Middle frontal gyrus (tissue), 1 donor: ENCODE measurements around the gene PCLO.
"Not testable (repeated sequence)": the region's sequence is repeated elsewhere in the genome, so short reads cannot be mapped to it uniquely, and the experiment has no call there.

Source experiments
- DNase-seq: peaks from one replicate; pipeline ENCODE4 v3.0.0-alpha.2; 2015; ENCODE audit warnings: low spot score; ENCODE audit errors: extremely low spot score

PCLO gene

DNA sequence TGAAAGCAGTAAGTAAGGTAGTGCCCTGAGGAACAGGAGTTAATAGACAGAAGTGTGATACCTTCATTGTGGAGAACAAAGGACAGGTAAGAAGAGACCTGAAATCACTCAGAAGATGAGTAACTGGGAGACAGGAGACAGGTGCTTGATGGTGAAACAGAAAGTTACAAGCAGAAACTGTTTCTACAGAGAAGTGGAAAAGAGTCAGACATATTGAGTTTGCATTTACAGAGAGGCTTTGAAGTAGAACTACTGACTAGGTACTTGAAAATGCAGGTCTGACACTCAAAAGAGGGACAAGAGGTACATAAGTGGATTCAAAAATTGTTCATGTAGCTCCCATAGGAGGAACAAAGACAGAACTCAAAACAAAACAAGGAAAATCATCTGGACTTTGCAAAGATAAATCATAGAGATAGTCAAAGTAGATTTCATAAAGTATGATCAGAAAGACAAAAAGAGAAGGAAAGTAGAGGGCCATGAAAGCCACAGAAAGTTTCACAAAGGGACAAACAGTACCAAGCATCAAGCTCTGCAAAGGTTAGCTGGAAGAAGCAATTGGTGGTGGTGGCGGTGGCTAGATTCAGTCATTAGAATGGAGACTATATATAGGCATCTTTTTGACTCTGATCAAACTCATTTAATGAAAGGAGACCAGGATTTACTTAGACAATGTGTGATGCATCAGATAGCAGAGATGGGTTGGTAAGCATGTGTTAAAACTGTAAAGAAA, 198.4 kb downstream of the PCLO start:
- no peak for DNase-seq

DNA sequence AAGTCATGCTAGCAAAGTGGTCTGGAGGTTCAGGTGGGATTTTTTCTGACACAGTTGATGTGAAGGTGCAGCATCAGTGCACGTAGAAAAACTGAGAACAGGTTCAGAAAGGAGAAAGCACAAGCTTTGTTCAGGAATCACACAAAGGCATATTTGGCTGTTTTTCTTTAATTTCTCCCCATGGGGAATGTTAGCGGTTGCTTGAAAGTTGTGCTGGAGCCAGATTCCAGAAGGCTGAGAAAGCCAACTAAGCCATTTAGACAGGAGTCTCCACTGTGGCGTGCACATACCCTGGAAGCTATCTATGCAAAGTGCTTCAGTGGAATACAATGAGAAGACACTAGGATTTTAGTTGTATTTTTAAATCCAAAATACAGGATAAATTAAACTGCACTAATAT, 201.4 kb downstream of the PCLO start:
- no peak for DNase-seq

DNA sequence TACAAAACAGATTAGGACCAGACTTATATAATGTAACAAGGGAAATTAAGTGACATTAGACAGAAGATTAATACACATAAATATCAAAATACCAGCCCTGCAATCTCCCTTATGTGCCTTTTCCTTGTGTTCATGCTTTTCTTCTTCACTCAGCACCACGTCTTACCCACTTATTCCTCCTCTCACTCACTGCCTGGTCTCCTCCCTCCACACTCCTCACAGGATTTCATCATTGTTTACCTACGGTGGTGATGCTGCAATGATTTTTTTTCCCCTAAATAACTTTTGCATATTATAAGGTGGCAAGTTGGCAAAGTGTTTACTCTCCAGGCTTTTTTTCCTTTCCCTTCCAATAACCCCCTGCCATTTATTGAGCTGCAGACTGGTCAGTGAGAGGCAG, 203.2 kb downstream of the PCLO start:
- DNase-seq, result no peak

DNA sequence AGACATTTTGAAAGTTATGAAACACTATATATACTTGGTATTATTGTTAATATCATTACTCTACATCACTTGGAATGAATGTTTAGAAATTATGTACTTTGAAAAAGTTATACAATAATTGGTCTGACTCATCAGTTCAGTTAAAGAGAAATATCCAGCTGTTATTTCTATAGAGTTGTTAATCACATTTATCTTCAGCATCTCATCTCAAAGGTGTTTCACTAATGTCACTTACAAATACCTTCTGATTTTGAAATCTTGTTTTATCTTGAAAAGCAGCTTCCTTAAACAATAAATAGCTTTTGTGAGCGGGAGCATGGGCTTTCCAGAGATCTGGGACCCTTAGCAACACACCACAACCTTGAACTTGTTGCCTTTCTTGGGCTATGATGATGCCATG, 205.2 kb downstream of the PCLO start:
- DNase-seq, result no peak

DNA sequence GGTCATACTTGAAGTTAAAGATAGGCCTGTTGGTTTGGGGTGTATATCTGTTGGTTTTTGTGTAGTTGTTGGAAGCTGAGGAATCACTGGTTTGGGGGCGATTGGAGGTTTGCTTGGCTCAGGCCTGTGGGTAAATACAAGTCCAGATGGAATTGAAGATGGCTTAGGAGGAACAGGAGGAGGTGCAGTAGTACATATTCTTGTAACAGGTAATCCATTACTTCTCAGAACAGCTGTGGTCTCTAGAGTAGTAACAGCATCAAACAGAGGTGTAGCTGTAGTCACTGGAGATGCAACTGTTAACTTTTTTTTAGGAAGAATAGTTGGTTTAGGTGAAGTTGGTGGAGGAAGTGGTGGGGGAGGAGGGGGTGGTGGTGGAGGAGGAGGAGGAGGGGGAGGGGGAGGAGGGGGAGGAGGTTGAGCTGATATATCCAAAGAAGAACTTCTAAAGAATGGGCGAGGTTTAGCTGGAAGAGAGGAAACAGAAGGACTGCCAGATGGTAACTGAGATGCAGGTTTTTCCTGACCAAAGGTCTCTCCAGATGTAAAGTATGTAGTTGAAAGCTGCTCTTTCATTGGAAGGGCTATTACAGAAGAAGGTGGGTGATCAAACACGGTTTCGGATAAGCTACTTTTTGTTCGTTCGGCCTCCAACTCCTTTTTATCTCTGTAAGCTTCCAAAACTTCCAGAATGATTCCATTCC, 209.2 kb downstream of the PCLO start:
- DNase-seq, result no peak

DNA sequence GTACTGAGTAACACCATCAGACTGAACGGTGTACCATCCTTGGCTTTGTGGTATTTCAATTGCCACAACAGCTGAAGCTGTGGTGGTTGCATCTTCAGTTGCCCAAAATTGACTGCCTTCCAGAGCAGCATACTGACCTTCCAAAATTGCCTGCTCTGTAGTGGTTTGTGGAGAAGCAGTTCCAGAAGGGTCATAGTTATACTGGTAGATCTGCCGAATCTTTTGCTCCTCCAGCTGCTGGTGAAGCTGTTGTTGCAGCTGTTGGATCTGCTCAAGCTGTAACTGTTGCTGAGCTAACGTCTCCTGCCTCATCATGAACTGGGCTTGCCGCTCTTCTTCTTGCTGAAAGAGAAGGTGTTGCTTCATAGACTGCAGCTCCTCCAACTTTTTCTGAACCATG, 212.2 kb downstream of the PCLO start:
- DNase-seq, result no peak

DNA sequence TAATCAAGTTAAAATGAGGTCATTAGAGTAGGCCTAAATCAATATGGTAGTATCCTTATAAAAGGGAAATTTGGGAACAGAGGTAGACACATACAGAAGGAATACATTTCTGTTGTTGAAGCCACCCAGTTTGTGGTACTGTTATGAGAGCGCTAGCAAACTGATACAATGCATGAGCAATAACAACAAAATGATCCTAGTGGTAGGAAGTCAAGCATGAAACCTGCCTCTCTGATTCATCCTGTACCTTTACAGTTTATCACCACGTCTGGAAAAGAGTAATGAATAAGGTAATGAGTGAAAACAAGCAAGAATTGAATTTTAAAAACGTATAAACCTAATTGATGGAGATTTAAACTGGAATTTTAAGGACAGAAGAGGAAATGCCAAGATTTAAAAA, 217.2 kb downstream of the PCLO start:
- DNase-seq, result no peak

DNA sequence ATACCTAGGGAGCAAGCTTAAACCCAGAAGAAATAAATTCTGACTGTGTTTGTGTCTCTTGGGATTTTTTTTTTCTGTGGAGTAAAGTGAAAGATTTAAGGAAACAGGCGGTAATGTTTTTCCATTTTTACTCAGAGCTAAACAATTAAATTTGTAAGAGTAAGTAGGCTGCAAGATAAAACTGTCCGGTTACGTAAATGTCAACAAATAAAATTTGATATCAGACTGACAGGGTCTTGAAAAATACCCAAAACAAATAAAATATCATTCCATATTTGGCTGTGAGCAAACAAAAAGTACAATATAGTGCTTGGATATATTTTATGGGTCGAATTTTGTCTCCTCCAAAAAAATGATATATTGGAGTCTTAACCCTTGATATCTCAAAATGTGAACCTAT, 217.6 kb downstream of the PCLO start:
- DNase-seq, result no peak

DNA sequence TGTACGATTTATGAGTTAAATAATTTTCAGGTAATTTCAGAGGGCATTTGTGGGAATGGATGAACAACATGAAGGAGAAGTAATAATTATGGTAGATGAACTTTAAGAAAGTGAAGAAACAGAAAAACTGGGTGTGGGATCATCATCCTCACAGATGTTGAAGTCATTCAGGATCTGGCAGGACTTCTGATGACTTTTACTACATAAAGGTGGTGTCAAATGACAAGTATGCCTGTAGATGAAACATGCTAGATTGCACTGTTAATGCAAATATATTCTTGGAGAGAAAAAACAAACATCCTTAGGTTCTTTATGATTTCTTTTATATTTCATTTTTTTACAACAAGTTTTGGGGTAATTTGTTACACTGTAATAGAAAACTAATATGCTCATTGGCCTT, 230.2 kb downstream of the PCLO start:
- no peak for DNase-seq

DNA sequence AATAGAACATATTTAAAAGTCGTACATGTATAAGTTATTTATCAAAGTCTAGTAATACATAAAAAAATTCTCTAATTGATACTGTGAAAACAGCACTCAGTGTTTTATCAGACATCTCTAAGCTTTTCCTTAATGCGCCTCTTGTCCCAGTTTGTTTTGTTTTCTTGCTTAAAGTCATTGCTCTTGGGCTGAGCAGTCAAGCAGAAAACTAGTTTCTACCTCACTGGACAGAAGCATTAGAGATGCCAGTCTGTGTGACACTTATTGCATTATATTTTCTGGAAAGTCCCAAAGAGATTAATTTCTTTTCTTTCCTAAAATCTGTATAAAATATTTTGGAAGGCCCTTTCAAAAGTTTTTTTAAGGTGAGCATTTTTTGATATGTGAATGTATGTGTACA, 236.2 kb downstream of the PCLO start:
- no peak for DNase-seq

DNA sequence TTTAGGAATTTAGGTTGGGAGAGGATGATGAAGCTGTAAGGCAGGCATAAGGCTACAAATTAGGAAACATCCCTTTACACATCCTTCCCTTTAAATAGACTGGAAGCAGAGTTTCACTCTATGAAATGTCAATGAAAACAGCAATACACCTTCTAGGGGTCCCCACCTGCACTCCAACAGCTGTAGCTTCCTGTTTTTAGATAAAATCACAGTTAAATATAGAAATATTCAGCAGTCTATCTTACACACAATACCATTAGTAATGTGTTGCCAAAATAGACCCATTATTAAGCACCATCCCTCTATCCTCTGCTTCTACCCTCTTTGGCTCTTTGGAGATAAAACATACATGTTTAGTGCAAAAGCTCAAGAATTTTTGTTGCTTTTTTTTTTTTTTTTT, 237.4 kb downstream of the PCLO start:
- no peak for DNase-seq

DNA sequence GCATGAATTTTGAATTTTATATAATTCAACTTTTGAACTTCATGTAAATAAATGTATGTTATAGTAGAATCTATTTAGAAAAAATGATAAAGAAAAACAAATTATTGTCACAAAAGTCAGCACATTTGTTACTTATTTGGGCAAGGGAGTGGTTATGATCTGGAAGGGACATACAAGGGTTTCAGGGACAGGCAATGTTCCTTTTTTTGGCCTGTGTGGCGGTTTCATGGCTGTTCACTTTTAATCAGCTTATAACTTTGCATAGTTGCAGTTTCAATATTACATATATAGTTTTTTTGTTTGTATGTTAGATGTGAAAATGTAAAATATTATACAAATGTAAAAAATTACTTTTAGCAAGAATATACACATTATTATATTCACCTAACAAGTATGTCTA, 256.2 kb downstream of the PCLO start:
- no peak for DNase-seq

DNA sequence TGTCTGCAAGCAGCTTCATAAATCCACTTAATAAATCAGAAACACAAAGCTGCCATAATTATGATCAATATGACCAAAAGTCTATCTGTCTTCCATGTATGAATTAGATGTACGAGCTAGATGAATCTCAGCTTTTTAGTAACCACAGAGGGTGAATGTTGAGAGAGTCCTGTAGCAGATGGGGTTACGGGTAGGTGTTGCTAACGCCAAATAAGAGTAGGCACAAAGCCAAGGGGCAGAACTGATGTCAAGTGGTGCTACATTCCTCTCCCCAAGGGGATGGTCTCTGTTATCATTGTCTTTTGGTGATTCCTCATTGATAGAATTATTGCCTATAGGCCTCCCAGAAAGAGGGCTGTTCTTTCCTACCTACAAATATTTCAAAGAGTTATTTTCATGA, 257.8 kb downstream of the PCLO start:
- no peak for DNase-seq

DNA sequence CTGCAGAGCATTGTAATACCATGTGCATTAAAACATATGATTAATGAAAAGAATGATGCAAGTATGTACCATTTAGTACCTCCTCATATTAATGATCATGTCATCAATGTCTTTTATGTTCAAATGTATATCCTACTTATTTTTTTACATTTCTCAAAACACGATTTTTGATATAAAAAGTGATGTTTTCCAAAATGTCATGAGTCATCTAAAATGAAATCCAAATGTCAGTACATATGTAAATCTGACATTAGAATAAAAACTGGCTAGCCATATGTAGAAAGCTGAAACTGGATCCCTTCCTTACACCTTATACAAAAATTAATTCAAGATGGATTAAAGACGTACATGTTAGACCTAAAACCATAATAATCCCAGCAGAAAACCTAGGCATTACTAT, 261.6 kb downstream of the PCLO start:
- not testable (repeated sequence) for DNase-seq

DNA sequence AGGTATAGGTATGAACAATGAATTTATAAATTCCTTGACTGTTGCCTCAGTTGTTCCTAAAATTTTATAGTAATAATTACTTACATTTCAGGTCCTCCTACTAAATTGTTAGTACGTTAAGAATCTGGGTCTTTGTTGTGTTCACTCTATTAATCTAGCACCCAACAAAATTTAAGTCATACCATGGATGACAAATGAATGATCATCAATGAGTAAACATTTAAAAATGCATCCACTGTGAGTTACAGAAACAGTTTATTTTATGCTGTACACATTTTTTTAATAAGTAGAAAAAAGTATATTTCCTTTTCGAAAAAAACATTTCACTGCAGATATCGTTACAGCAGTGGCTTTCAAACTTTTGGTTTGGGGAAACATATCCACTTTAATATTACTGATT, 265.2 kb downstream of the PCLO start:
- no peak for DNase-seq

DNA sequence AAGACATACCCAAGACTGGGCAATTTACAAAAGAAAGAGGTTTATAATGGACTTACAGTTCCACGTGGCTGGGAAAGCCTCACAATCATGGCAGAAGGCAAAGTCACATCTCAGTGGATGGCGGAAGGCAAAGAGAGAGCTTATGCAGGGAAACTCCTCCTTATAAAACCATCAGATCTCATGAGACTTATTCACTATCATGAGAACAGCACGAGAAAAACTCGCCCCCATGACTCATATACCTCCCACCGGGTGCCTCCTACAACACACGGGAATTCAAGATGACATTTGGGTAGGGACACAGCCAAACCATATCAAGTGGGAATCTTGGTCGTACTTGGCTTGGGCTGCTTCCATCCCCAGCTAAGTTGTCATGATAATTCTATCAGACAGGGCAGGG, 268.3 kb downstream of the PCLO start:
- DNase-seq, result not testable (repeated sequence)

DNA sequence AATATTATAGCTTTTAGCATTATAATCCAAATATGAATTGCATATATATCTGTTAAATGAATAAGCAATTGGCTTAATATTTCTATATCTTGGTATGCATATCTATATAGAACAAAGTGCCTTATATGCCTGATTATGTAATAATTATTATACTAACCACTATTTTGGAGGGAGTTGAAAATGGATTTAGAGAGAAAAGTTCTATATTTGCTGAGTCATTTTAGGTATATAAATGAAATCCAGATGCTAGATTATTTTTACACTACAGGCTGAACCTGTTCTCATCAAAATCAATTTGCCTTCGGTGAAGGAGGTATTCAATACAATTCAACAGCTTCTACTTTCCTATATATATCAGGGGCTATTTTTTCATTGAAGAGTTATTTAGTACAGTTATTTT, 276.4 kb downstream of the PCLO start:
- no peak for DNase-seq

DNA sequence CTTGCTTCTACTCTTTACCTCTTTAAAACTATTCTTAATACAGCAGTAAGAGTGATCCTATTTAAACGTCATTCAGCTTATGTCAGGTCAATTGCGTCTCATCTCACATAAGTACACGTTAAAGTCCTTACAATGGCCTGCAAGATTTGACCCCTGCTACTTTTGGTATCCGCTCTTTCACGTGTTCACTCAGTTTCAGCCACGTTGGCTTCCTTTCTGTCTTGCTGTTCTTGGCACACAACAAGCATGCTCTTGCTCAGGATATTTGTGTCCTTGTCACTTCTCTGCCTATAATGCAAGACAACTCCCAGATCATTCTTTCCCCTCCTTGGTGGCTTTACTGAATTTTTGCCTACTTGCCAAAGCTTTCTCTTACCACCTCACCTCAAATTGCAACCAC, 296.8 kb downstream of the PCLO start:
- DNase-seq, result no peak

DNA sequence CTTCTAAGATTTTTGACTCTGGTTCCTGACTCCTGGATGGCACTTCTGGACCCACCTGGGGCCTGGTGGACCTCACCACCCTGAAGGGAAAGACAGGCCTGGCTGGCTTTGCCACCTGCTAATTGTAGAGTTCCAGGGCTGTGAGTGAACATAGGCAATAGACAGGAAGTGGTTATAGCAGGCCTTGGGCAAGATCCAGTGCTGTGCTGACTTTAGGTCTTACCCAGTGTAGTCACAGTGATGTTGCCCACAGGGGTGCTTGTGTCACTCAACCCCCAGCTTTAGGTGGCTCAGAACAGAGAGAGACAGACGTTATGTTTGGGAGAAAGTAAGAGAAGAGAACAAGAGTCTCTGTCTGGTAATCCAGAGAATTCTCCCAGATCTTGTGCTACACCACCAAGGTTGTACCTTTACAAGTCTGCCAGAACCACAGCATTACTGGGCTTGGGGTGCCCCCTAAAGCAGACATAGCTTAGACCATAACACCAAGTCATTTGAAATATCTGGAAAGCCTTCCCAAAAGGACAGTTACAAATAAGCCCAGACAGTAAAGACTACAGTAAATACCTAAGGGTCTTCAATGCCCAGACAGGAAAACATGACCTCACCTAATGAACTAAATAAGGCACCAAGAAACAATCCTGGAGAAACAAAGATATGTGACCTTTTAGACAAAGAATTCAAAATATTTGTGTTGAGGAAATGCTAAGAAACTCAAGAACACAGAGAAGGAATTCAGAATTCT, 303.4 kb downstream of the PCLO start:
- no peak for DNase-seq

DNA sequence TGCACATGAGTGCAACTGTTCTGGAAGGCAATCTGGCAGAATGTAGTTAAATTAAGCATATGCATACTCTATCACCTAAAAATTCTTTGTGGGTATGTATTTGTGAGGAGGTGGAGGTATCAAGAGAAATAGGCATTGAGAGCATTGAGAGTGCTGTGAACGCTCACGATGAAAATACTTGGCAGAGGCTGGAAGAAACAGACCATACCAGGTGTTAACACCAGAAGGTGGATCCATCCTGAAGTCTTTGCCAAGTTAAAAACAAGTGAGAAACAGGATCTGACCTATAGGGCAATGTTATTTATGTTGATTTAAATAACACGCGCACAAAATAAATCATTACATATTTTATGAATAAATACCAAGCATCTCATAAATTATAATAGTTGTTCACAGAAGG, 311.6 kb downstream of the PCLO start:
- DNase-seq, result no peak

DNA sequence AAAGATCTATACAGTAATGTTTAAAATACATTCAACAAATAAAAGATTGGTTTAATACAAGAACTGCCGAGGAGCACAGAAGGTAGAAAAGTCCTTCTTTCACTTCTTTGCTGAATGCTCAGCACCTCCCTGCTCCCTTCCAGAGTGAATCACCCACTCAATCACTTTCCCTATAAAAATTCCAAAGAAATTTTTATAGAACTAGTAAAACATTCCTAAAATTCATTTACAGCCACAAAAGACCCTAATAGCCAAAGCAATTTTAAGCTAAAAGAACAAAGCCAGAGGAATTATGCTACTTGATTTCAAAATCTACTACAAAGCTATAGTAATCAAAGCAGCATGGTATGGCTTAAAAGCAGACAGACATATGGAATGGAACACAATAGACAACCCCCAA, 320.9 kb downstream of the PCLO start:
- no peak for DNase-seq

DNA sequence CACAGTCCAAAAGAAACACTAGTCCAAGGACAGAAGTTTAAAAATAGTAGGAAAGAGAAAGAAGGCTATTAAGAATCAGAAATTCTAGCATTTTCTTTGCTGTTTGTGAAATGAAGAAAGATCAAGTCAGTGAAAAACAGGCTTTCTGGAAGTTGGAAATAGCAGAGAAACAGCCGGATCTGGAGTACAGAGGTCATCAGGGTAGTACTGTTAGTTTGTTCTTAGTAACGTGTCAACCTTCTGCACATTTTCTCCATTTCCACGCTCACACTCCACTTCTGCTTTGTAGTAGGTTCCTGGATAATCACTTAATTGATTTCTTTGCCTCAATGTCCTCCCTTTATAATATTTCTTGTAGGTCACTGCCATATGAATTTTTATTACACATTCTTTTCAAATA, 322.6 kb downstream of the PCLO start:
- no peak for DNase-seq

DNA sequence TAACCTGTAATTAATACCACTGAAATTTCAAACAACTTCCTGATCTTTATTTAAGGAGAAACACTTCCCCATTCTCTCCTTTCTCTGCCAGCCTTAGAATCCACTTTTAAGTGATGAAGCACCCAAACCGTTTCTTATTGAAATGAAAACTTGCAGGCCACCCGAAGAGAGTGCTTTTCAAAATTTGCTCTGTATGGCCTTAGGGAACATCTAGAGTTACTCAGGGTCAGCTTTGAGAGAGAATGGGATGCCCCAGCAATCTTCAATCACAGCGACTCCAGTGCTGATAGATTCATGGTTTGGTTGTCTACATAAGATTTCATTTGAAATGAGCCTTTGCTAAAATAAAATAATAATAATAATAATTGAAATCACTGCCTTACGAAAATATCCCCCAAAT, 323.1 kb downstream of the PCLO start:
- no peak for DNase-seq
